GM12878 (cell line): ENCODE results near the gene ENGASE. TPM values are rescaled to one million over a fixed set of nuclear protein-coding genes. Genes with fewer than 3 reads are reported as not detected.

Source experiments
- ATAC-seq: fragments of 200-7000 bp; cut with Tn5 transposase; 3 replicates; pipeline ENCODE4 v1.9.1; 2020; ENCODE audit warnings: mild to moderate bottlenecking, moderate library complexity
- BruUV-seq: library from RNA; stranded (reverse); fragments of 400-500 nt; replicated peaks from 2 replicates; lab custom pipeline; 2021; lab: Mats Ljungman, UMichigan
- CTCF ChIA-PET: fragments of 300-600 bp; sonication (Branson Sonifier 250); formaldehyde crosslinking; extraction: SDS; loops from one replicate; lab custom pipeline; 2021; ENCODE audit warnings: inconsistent platforms; lab: Yijun Ruan, JAX
- POLR2A ChIA-PET: fragments of 350-600 bp; formaldehyde crosslinking; extraction: SDS; loops from one replicate; lab custom pipeline; 2021; ENCODE audit warnings: inconsistent platforms; lab: Charles Lee
- RAD21 ChIA-PET: fragments of 300-600 bp; sonication (Branson Sonifier 250); formaldehyde crosslinking; loops from one replicate; lab custom pipeline; 2023; ENCODE audit warnings: antibody characterized with exemption; ENCODE audit not compliant: unreplicated experiment; lab: Charles Lee
- SMC1A ChIA-PET: fragments of 300-600 bp; sonication (Branson Sonifier 250); formaldehyde crosslinking; loops from one replicate; lab custom pipeline; 2023; ENCODE audit not compliant: unreplicated experiment, uncharacterized antibody; lab: Charles Lee
- DNase-seq: peaks from one replicate; pipeline ENCODE4 v3.0.0-alpha.2; 2011; ENCODE audit warnings: low read depth, low spot score
- FAIRE-seq: peaks from 3 replicates; lab custom pipeline; 2011; peaks lifted over from hg19 to GRCh38; lab: Jason Lieb, UNC
- H2AFZ ChIP-seq: 2 replicates; pipeline ENCODE4 v1.6.0; 2011; ENCODE audit warnings: low read depth, low read length, control low read depth; ENCODE audit not compliant: control insufficient read depth
- H3K27ac ChIP-seq: 2 replicates; pipeline ENCODE4 v1.5.1; 2011; ENCODE audit warnings: control low read depth; ENCODE audit not compliant: control insufficient read depth, insufficient read depth
- H3K27me3 ChIP-seq, 2 experiments: replicated peaks in 1 of 2; 2 replicates each; pipeline versions ENCODE4 v1.6.0 to v1.6.1; 2011; ENCODE audit warnings: low read length in 1 of 2; ENCODE audit not compliant: control insufficient read depth in 2 of 2, insufficient read depth in 2 of 2
- H3K36me3 ChIP-seq, 2 experiments: 2 replicates each; pipeline ENCODE4 v1.5.1; 2011; ENCODE audit warnings: low read length in 1 of 2; ENCODE audit not compliant: control insufficient read depth in 2 of 2, insufficient read depth in 2 of 2
- H3K4me1 ChIP-seq: 2 replicates; pipeline ENCODE4 v1.6.1; 2011; ENCODE audit warnings: mild to moderate bottlenecking, low read length, moderate library complexity, mixed read lengths; ENCODE audit not compliant: control insufficient read depth, insufficient read depth
- H3K4me2 ChIP-seq: 2 replicates; pipeline ENCODE4 v1.6.0; 2011; ENCODE audit warnings: control low read depth; ENCODE audit not compliant: control insufficient read depth, insufficient read depth
- H3K4me3 ChIP-seq: fragments of 200-600 bp; sonication (generic); 2 replicates; pipeline ENCODE4 v1.5.1; 2016
- H3K79me2 ChIP-seq: 2 replicates; pipeline ENCODE4 v1.6.0; 2011; ENCODE audit warnings: low read length; ENCODE audit not compliant: control insufficient read depth, insufficient read depth
- H3K9ac ChIP-seq: 2 replicates; pipeline ENCODE4 v1.8.0; 2011; ENCODE audit warnings: low read length, control low read depth, mixed read lengths; ENCODE audit not compliant: control insufficient read depth, insufficient read depth
- H3K9me3 ChIP-seq: replicated peaks from 3 replicates; pipeline ENCODE4 v1.5.1; 2011; ENCODE audit warnings: mild to moderate bottlenecking, low read length; ENCODE audit not compliant: control insufficient read depth, insufficient read depth
- H4K20me1 ChIP-seq: 2 replicates; pipeline ENCODE4 v1.6.0; 2011; ENCODE audit not compliant: control insufficient read depth, insufficient read depth
- BMI1 ChIP-seq: fragments of 450-650 bp; IDR thresholded peaks from 2 replicates; pipeline ENCODE4 v1.6.1; 2016; ENCODE audit warnings: mild to moderate bottlenecking, moderate library complexity, borderline replicate concordance
- CHD2 ChIP-seq: IDR thresholded peaks from 2 replicates; pipeline ENCODE4 v1.6.1; 2011; ENCODE audit warnings: low read depth, low read length, improper control_type of control experiment, borderline replicate concordance
- EGR1 ChIP-seq, 2 experiments: IDR thresholded peaks; 1 replicate in 1 of 2; 2 replicates in 1 of 2; pipeline ENCODE4 v1.6.1; 2011 to 2012; ENCODE audit warnings: low read depth in 2 of 2, low read length in 2 of 2, borderline replicate concordance in 1 of 2, mild to moderate bottlenecking in 1 of 2, moderate library complexity in 1 of 2
- KLF5 ChIP-seq: fragments of 450-650 bp; IDR thresholded peaks from 2 replicates; pipeline ENCODE4 v1.6.1; 2014; ENCODE audit warnings: mild to moderate bottlenecking; ENCODE audit not compliant: partially characterized antibody
- MEF2B ChIP-seq: fragments of 450-650 bp; IDR thresholded peaks from 2 replicates; pipeline ENCODE4 v1.6.1; 2018; ENCODE audit warnings: mild to moderate bottlenecking, moderate library complexity; ENCODE audit not compliant: partially characterized antibody, poor library complexity, severe bottlenecking
- RCOR1 ChIP-seq: conservative IDR thresholded peaks from 2 replicates; pipeline ENCODE4 v1.6.1; 2012; ENCODE audit warnings: low read depth, low read length, improper control_type of control experiment
- RUNX3 ChIP-seq: IDR thresholded peaks from 2 replicates; pipeline ENCODE4 v1.6.1; 2012; ENCODE audit warnings: low read length, inconsistent platforms
- SIX5 ChIP-seq: IDR thresholded peaks from 2 replicates; pipeline ENCODE4 v1.6.1; 2011; ENCODE audit warnings: mild to moderate bottlenecking, low read depth, low read length, moderate library complexity; ENCODE audit not compliant: severe bottlenecking
- STAT1 ChIP-seq: fragments of 450-650 bp; conservative IDR thresholded peaks from 2 replicates; pipeline ENCODE4 v1.6.1; 2014; ENCODE audit warnings: antibody characterized with exemption, mild to moderate bottlenecking
- YBX1 ChIP-seq: fragments of 450-650 bp; IDR thresholded peaks from 2 replicates; pipeline ENCODE4 v1.6.1; 2016; ENCODE audit warnings: antibody characterized with exemption
- ZBED1 ChIP-seq: IDR thresholded peaks from 2 replicates; pipeline ENCODE4 v1.6.1; 2016; ENCODE audit warnings: borderline replicate concordance
- WGBS: methylation state at CpG from one replicate; pipeline ENCODE4 v1.1.6; 2016; ENCODE audit warnings: low lambda C conversion rate; ENCODE audit not compliant: insufficient replicate concordance, insufficient coverage; ENCODE audit errors: missing lambda C conversion rate; 5-methylcytosine and 5-hydroxymethylcytosine counted together
- in situ Hi-C: fragments of 300-500 bp; cut with MboI; formaldehyde crosslinking; loops from 9 replicates; pipeline ENCODE4 v1.14.3; 2018; ENCODE audit warnings: mixed read lengths
- intact Hi-C: fragments of 100-400 bp; cut with micrococcal nuclease; formaldehyde crosslinking; loops from one replicate; pipeline ENCODE4 v1.14.2; 2022; ENCODE audit not compliant: unreplicated experiment
- polyA plus RNA-seq, 11 experiments: library from polyadenylated mRNA; depleted of rRNA in 4 of 11; unstranded in 6 of 11; stranded (reverse) in 5 of 11; fragments of >200 nt; fragmentation: Nextera tagmentation in 4 of 11; fragmentation: Illumina TruSeq in 1 of 11; extraction: Ambion mirVana in 4 of 11; extraction: Trizol in 1 of 11; gene quantifications; 1 replicate in 1 of 11; 2 replicates in 10 of 11; pipeline versions ENCODE4 v1.2.1 to v1.2.3, GENCODE V29; 2011 to 2016; ENCODE audit warnings: inconsistent platforms in 2 of 11, missing spikeins in 2 of 11, low read depth in 1 of 11
- total RNA-seq, 4 experiments: library from RNA; depleted of rRNA in 3 of 4; stranded (reverse); fragments of >200 nt in 3 of 4; fragmentation: Illumina TruSeq in 1 of 4; extraction: Trizol in 1 of 4; gene quantifications; 2 replicates each; pipeline versions ENCODE4 v1.2.1 to v1.2.3, GENCODE V29; 2013 to 2021
- TF ChIP-seq, protein P1 (sequence below): IDR thresholded peaks from 2 replicates; pipeline ENCODE4 v1.6.1; 2012; ENCODE audit warnings: low read depth, low read length, improper control_type of control experiment
- TF ChIP-seq, protein P2 (sequence below): fragments of 450-650 bp; IDR thresholded peaks from 2 replicates; pipeline ENCODE4 v1.6.1; 2016; ENCODE audit warnings: mild to moderate bottlenecking
- TF ChIP-seq, protein P3 (sequence below): IDR thresholded peaks from 2 replicates; pipeline ENCODE4 v1.6.1; 2012; ENCODE audit warnings: low read length, inconsistent platforms
- TF ChIP-seq, protein P4 (sequence below): IDR thresholded peaks from 2 replicates; pipeline ENCODE4 v1.6.1; 2012; ENCODE audit warnings: mild to moderate bottlenecking, low read depth, low read length

ENGASE gene
- total and polyA plus RNA-seq, 10 of the 15 experiments (the other 5 are each of a cell fraction or from before 2014, with no cell fraction given), result 0.18 to 28.9 (median 10.5) TPM

DNA sequence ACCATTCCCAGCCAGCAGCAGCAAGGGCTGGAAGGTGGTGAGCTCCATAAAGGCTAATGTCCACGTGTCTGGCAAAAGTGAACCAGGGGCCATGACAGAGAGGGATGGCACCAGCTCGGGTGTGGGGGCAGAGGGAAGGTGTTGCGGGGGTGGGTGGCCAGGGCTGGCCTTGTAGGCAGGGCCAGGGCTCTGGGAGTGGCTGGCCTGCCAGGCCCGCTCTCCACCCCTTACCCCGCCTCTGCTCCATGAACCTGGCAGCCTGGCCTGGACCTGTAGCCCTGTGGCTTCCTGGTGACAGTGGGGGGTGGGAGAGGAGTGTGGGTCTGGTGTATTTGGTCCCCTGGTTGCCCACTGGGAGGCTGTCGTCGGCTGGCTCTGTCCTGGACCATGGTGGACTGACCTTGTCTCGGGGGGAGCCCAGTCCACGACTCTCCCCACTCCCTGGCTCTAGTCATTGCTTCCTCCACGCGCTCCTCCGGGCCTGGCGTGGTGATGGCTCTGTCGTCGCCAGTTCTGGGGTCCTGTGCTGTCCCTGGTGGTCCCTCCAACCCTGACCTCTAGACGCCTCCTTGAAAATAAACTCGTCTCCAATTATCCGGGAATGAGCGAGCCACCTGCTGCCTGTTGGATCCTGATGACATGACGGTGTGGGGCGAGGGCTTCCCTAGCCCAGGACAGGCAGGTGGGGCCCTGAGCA lies 50.0 kb downstream of the ENGASE start:
- in situ Hi-C loops, result no loop called here
- Histone ChIP-seq H3K36me3 (no peaks in the 10 kb centered on the region), H2AFZ (no peak overlapping the region), H3K79me2 (no peaks in the 10 kb centered on the region), H3K9ac (no peak overlapping the region), H3K4me2 (no peak overlapping the region), H4K20me1 (no peaks in the 10 kb centered on the region)
- no peak for FAIRE-seq
- WGBS, result 29% methylated on average over 20 of the region's 21 CpGs
- TF ChIP-seq, protein P1, sequence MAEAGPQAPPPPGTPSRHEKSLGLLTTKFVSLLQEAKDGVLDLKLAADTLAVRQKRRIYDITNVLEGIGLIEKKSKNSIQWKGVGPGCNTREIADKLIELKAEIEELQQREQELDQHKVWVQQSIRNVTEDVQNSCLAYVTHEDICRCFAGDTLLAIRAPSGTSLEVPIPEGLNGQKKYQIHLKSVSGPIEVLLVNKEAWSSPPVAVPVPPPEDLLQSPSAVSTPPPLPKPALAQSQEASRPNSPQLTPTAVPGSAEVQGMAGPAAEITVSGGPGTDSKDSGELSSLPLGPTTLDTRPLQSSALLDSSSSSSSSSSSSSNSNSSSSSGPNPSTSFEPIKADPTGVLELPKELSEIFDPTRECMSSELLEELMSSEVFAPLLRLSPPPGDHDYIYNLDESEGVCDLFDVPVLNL, result no peak
- no peak for TF ChIP-seq MEF2B
- TF ChIP-seq, protein P2, sequence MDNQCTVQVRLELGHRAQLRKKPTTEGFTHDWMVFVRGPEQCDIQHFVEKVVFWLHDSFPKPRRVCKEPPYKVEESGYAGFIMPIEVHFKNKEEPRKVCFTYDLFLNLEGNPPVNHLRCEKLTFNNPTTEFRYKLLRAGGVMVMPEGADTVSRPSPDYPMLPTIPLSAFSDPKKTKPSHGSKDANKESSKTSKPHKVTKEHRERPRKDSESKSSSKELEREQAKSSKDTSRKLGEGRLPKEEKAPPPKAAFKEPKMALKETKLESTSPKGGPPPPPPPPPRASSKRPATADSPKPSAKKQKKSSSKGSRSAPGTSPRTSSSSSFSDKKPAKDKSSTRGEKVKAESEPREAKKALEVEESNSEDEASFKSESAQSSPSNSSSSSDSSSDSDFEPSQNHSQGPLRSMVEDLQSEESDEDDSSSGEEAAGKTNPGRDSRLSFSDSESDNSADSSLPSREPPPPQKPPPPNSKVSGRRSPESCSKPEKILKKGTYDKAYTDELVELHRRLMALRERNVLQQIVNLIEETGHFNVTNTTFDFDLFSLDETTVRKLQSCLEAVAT, result no peak
- no peak for TF ChIP-seq SIX5
- TF ChIP-seq BMI1, result no peak
- TF ChIP-seq CHD2, result no peak
- TF ChIP-seq ZBED1, result no peak
- no peak for TF ChIP-seq KLF5
- TF ChIP-seq, protein P3, sequence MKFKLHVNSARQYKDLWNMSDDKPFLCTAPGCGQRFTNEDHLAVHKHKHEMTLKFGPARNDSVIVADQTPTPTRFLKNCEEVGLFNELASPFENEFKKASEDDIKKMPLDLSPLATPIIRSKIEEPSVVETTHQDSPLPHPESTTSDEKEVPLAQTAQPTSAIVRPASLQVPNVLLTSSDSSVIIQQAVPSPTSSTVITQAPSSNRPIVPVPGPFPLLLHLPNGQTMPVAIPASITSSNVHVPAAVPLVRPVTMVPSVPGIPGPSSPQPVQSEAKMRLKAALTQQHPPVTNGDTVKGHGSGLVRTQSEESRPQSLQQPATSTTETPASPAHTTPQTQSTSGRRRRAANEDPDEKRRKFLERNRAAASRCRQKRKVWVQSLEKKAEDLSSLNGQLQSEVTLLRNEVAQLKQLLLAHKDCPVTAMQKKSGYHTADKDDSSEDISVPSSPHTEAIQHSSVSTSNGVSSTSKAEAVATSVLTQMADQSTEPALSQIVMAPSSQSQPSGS, result no peak
- no peak for TF ChIP-seq EGR1 (IDR thresholded peaks at IDR 0.05; ENCODE audit: borderline replicate concordance in 1 of 2, low read depth in 2 of 2, low read length in 2 of 2)
- TF ChIP-seq, protein P4, sequence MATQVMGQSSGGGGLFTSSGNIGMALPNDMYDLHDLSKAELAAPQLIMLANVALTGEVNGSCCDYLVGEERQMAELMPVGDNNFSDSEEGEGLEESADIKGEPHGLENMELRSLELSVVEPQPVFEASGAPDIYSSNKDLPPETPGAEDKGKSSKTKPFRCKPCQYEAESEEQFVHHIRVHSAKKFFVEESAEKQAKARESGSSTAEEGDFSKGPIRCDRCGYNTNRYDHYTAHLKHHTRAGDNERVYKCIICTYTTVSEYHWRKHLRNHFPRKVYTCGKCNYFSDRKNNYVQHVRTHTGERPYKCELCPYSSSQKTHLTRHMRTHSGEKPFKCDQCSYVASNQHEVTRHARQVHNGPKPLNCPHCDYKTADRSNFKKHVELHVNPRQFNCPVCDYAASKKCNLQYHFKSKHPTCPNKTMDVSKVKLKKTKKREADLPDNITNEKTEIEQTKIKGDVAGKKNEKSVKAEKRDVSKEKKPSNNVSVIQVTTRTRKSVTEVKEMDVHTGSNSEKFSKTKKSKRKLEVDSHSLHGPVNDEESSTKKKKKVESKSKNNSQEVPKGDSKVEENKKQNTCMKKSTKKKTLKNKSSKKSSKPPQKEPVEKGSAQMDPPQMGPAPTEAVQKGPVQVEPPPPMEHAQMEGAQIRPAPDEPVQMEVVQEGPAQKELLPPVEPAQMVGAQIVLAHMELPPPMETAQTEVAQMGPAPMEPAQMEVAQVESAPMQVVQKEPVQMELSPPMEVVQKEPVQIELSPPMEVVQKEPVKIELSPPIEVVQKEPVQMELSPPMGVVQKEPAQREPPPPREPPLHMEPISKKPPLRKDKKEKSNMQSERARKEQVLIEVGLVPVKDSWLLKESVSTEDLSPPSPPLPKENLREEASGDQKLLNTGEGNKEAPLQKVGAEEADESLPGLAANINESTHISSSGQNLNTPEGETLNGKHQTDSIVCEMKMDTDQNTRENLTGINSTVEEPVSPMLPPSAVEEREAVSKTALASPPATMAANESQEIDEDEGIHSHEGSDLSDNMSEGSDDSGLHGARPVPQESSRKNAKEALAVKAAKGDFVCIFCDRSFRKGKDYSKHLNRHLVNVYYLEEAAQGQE, result no peak
- TF ChIP-seq RUNX3, result no peak
- TF ChIP-seq YBX1, result no peak
- TF ChIP-seq STAT1, result no peak
- TF ChIP-seq RCOR1, result no peak
- TF ChIP-seq, all 136 proteins: peak for 0
- SMC1A ChIA-PET, result no interaction called here
- RAD21 ChIA-PET, result no interaction called here
- DNase-seq, result no peak
- Histone ChIP-seq H3K4me1 (no peaks in the 10 kb centered on the region), H3K9me3 (no peaks in the 10 kb centered on the region), H3K4me3 (no peak overlapping the region), H3K27ac (no peak overlapping the region), H3K27me3 (peaks cover 0 to 1% of the 10 kb centered on the region in 2 experiments; a peak in 2 of 4 replicates)
- CTCF ChIA-PET, result no interaction called here
- intact Hi-C loops, result no loop called here
- POLR2A ChIA-PET, result no interaction called here
- ATAC-seq, result no peak
- BruUV-seq, result no TSS peak
